ENCODE measurements around the gene TENM4.

TENM4 gene

DNA sequence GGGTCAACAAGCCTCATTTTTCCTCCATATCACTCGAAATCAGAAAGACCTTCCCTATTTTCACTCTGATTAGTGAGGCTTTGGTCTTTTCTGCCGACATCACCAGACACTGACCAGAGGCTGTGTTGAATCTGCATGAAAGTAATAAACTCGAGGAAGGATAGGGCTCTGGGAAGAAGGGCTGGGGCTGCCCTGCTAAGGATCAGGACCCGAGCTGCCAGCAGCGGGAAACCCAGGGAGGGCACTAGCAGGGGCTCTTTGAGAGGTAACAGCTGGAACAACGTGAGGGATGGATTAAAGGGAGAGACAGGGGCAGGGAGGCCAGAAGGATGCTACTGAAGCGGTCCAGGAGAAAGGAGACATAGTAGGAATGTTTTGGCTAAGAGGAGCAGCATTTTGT is 488.7 kb downstream of the TENM4 start:
- no peak for DNase-seq

DNA sequence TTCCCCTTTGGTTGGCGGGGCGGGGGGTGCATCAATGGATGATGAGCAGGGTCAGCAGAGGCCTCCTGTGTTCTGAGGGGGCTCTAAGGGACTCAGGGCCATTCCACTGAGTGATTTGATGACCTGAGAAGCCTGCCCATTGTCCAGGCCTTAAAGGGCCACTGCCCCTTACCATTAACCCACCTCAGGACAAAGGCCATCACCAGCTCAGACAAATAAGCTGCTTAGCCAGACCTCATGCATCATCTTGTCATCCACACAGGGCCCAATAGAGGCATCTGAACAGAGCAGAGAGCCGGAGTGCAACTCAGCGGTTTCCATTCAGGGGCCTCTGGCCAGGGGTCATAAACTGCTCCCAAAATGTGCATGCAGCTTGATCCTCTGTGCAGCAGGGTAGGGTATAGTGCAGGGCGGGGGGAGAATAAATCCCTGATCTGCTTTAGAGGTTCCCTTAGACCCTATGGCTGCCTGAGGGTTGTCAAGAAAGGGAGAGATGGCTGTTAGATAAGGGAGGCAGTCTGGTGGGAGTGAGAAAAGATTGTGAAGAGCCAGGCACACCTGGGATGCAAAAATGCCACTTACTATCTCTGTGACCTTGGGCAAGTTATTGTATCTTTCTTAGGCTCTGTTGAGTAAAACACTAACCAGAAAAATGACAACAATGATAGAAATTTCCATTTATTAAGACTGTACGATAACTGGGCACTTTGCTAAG is 490.7 kb downstream of the TENM4 start:
- no peak for DNase-seq

DNA sequence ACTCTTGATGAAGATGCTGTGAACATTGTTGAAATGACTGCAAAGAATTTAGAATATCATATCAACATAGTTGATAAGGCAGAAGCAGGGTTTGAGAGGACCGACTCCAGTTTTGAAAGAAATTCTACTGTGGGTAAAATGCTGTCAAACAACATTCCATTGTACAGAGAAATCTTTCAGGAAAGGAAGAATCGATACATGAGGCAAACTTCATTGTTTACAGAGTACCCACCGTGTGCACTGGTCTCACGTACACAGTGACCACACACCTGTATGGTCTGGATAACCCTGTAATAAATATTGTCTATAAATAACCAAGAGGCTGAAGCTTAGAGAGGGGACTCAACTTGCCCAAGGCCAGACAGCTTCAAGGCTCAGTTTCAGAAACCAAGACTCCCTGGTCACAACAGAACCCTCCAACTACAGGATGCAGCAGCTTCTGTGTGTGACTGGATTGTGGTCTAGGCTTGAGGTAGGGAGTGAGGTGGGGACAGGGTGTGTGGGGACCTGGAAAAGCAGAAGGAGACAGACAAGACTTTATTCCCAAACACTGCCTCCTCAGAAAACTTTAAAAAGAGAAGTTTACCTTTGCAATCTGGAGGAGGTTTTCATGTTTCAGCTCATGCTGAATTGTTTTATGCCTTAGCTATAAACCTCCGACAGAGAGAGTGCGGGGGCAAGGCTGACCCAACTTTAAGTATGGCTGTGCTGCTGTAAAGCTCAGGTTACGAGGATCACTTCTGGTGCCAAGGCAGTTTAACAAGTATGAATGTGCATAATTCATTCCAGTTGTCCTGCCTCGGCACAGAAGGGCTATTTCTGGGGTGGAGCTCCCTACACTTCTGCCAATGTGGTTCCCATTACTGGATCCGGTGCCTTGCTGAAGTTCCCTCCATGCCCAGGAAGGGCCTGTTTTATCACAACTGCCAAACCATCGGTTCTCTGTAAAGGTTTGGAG is 493.6 kb downstream of the TENM4 start:
- no peak for DNase-seq

DNA sequence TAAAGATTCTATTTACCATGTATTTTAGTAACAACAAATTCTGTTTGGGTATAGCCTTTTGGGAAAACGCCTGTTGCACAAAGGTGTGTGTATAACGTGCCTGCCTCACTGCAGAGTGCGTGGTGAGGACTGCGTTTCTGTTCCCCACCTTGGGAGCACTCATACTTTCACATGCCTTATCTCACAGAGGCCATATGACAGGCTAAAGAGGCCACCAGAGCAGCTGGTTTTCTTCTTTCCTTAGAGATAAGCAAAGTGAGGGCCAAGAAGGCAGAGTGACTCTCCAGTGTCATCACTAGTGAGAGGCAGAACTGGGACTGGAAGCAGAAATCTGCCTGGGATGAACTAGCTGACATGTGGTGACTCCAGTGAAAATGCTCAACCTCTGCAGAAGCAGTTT is 497.0 kb downstream of the TENM4 start:
- no peak for DNase-seq

DNA sequence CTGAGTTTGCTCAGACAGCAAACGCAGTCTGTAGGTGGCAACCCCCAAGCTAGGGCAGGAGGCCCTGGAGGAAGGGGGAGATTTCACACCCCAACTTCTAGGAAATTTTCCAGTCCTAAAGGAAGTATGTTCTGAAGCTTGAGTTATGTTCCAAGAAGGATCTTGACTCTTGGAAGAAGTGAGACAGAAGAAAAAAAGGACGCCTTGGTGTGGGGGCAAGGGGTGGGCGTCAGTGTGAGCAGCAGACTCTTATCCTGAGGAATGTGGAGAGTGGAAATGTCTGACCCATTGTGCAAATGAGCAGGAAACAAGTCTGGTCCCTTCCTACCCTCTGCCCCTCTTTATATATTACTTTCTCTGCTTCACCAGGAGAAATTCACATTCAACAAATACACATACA is 497.7 kb downstream of the TENM4 start:
- no peak for DNase-seq

DNA sequence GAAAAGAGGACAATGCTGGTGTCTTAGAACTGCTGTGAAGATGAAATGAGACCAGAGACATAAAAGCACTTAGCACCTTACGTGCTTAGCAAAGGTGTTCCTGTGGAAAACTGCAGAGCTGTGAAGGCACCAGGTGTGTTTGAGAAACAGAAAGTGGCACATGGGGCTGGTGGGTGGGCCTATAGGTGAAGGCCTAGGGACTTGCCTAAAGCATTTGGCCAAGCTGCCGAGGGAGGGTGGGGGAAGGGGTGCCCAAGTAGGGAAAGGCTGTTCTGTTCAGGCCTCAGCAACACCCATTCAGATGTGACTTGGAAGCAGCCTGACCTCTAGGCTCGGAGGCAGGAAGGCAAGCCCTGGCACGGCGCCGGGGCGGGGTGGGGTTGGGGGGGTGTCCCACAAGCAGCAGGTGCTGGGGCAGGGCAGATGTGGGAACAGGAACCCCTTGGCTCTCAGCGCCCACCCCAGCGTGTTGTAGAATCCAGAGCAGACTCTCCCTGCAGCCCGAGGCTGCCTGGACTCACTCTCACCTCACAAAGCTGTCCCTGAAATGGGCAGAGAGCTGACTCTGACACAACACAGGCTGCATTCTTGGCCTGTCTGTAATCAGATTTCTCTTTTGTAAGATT is 499.5 kb downstream of the TENM4 start:
- no peak for DNase-seq

DNA sequence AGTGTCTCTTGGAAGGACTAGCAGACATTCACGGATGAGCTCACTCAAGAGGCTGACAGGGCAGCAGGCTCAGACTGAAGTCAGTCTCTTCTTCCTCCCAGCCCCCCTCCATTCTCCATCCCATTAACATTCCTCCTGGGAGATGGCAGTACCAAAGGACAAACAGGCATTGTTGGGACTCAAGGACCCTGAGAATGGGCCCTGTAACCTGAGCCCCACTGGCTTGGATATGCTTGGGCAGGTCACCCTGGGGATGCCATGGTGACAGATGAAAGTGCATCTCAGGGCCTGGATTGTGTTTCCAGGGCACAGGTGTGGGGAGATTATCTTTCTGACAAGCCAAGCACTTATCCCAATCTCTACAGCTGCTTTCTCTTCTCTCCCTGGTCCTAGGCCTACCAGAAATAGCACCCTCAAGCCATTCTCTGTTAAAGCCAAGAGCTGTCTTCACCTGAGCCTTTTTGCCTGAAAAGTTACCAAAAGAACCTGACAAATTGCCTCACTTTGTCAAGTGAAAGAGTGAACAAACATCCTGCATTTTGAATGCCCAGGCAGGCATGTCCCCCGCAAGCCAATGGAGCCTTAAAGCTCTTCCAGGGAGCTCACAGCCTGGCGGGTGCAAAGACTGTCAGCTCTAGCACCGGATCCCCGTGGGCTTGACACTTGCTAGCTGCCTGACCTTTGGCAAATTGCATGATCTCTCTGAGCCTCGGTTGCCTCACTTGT is 500.2 kb downstream of the TENM4 start:
- no peak for DNase-seq

DNA sequence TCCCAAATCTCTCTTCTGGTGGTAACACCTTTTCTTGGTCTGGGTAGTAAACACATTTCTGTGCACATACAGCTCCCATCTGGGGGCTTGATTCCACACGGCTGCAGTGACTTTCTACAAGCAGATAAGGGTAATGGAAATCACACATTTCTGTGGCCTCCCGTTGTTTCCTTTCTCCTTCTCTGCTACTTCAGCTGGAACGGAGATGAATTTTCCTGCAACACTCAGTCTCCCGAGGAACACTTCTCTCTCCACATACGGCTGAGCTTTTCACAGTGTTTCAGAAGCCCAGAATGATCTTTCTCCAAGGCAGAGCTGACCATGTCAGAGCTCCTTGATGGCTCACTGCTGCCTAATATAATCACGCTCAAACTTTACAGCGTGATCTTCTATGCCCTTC is 501.9 kb downstream of the TENM4 start:
- DNase-seq = no peak

DNA sequence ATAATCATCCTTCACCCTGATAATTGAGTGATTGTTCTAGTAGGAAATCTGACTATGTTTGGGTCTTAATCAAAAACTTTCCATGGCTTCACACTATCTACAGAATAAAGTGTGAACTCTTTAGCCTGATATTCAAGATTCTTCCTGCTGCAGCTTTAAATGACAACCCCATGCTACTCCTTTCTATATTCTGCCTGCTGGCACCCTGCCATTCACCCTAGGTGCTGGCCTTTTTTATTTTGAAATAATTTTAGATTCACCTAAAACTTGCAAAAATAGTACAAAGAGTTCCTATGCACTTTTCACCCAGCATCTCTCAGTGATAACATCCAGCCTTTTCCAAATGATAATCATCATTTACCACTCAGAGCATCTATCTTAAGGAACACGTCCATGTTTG is 502.8 kb downstream of the TENM4 start:
- no peak for DNase-seq

DNA sequence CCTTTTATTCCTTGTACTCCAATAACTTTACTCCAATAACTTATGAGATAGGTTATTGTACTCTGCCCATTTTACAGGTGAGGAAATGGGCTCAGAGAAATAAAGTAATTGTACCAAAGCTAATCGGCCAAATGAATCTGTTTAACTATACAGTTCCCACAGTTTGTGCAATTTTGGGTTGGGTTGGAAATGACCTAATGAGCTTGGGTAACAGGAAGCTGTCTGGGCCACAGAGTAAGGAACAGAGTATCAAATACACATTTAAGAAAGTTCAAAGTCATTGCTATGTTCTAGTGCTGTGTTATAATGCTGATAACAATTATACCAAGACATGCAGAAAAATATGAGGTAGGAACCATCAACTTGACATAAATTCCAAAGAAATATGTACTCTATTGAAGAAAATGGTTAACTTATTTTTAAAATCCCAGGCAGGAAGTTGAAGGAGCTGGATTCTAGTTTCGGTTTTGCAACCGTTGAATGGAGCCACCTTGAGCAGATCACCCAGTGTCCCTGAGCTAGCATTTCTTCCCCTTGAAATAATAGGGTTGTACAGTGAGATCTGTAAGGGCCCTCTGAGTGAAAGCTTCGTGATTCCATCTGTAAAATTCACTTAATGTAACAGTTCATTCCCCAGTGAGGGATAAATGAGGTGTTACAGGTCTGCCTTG is 505.3 kb downstream of the TENM4 start:
- DNase-seq = no peak

DNA sequence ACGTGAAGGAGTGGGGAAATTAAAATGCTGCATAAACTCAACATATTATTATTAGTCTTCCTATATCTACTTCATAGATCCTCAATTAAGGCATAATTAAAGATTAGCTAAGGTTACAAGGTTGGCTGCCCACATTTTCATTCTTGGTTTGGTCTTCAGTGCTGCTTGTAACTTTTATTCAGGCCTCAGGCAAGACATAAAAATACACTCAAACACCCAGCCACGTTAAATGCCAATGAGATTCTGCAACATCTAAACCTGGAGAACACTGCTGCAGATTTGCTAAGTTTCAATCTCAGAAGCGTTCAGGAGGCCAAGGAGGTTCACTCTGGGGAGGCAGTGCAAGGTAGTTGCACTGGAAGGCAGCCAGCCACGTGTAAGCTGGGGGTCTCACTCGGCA is 507.5 kb downstream of the TENM4 start:
- DNase-seq = no peak

DNA sequence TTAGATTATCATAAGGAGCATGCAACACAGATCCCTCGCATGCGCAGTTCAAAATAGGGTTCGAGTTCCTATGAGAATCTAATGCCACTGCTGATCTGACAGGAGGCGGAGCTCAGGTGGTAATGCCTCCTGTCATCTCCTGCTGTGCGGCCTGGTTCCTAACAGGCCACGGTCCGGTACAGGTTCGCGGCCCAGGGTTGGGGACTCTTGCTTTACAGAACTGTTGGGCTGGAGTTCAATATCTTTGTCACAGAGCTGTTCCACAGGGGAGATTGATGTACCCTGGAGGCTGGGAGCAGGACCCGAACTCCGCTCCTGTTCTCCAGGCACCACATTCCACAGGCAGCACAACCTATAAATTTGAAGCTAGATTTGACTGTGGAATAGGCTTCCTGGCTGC is 508.1 kb downstream of the TENM4 start:
- no peak for DNase-seq

DNA sequence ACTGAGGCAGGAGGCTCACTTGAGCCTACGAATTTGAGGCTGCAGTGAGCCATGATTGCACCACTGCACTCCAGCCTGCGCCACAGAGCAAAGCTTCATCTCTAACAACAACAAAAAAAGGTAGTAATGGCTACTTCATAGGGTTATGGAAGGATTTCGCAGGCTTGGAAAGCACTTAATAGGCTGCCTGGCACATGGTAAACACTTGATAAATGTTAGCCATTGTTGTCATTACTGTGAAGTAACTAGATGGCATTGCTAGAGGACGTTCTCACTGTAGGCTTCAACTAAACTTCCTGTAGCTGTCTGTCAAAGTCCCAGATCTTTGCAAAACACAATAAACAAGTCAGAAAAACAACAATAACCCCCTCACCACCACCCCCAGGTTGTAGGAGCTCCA is 508.9 kb downstream of the TENM4 start:
- no peak for DNase-seq

DNA sequence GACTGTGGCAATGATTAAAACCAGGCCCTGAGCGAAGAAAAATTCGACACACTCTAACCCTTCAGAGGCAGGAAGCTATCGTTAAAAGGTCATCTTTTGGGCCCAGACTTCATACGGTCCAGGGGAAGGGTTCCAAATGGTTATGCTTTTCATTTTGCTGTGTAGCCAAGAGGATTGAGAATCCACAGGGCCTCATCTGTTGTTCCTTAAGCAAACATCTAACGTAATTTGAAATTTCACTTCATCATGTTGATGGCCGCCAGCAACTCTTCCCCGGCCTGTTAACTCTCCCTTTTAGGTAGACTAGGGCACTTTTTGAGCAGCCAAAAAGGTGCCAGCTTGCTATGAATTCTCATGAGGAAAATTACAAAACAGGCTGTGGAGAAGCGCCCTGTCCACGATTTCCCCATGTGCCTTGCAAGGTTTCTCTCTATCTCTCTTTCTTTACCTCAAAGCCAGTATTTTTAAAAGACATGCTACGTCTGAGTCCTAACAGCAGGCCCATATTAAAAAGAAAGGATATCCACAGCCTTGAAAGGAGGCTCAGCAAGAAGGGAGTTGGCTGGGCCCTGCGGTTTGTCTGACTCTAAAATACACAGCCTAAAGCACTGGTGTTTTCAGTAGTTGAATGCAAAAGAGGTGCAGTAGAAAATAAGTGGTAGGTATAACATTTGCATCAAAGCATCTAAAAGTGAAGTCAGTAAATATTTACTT is 509.9 kb downstream of the TENM4 start:
- no peak for DNase-seq

DNA sequence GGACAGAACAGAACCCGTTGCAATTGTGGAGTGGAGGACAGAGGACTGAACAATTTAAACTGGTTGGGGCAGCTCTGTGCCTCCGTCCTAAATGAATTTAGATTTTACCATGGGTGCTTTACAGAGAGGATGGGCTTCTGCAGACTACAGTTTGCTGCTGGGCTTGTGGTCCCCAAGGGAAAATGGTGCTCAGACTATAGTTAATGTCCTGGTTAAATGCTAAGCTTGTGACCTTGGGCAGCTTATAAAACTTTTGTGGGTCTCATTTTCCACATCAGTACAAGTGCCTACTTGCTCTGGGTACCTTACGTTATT is 511.0 kb downstream of the TENM4 start:
- no peak for DNase-seq

DNA sequence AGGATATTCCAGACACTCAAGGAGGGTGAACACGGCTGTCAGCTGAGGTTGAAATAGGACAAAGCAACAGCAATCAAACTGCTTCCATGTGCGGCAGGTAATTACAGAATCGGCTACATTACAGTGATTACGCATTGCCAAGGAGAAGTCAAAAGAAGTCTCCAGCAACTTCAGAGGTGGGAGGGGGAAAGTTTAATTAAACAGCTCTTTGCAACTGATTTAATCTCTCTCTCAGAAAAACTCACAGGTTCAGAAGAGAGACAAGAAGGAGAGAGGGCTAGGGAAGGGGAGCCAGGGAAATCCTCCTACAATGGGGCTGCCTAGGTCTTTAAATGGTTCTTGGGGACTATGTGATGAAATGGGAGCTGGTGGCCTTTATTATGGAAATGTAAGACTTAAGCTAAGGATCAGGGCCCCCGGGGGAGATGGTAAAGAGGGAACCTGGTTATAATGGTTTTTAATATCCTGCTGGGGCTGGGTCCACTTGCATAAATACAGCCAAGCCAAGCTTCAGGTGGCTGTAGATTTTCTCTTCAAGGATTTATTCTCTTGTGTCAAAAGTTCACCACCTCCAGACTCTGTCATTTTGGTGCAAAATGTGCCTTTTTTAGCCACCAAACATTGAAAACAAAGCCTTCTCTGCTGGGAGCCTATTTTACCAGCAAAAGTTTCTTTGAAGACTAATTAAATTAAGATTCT is 511.5 kb downstream of the TENM4 start:
- no peak for DNase-seq

DNA sequence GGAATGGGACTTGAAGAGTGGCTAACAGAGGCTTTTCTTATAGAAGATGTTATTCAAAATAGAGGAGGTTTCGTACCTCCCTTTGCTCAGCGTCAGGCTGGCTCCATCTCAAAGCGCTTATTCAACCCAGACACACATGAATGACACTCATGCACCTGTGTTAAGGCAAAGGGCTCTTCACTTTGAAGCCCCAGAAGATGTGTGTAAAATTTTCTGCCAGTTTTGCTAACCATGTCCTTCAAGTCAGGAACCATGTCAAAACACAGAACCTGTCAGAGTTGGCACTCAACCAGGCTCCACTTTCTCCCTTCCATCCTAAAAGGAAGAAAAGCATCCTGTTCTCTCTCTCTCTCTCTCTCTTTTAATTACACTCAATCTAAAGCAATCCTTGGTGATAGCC is 513.3 kb downstream of the TENM4 start:
- DNase-seq = no peak

DNA sequence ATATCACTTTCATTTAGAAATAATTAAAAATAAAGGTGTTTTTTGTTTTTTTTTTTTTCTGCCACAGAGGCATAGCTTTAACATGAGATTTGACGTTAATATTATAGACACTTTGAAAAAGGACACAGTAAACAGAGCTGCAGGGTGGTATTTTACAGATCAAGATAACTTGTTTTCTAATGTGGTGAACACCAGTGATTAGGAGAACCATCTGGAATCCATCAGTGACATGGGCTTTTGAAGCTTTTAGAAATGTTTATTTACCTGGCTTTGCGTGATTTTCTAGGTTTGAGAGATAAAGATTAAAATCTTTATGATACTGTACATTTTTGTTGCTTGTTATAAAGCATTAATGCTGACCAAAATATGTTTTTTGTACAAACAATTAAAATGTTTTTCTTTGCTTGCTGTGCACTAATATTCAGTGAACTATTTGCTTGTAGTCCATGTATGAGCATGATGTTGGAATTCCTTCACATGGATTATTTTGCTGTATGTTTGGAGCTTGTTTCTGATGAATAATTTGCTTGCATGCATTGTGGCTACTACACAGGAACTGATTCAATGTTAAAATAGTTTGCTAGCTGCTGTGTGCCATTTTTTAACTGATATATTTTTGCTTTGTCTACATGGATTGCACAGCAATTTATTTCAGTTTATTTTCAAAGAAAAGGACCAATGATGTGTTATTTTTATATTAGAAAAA is 514.0 kb downstream of the TENM4 start:
- no peak for DNase-seq

DNA sequence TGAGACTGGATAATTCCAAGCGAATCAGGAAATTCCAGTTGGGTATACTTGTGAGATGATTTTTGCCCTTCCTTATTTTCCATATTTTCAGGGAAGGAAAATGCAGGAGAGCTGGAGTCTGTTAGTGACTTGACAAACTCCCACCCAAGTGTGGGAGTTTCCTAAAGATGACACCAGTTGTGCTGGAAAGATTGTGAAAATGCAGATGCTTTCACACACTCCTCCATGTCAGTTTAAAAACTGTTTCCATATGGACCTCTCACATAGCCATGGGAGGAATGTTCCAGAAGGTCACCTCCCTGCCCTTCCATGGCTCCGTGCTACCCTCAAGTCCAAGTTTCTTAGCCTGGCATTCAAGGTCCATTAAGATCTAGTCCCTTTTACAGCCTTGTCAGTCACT is 515.4 kb downstream of the TENM4 start:
- no peak for DNase-seq

DNA sequence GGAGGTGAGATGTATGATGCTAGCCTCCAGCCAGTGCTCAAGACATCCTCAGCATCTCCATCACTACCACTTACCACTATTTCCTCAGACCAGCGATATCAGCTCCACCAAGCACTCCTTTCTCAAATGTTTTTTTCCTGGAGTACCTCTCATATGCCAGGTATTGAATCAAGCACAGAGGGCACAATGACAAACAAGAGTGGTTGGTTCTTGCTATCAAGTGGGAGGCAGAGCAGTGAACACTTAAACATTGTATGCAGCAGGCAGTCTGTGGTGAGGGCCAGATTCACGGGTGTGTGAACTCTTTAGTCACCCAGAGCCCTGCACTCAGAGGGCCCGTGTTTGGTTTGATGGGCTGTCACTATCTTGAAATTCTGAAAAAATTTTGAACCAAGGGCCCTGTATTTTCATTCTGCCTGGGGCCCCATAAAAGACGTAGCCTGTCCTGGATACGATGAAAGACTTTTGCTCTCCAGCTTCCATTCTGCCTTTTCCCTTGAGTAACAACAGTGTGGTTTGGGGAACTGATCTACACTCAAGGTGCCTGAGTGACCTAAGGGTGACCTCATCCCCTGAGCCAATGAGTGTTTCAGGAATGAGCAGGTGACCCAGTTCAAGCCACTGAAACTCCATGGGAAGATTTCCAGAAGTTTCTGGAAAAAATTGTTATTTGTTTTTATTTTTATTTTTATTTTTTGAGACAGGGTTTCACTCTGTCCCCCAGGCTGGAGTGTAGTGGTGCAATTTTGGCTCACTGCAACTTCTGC is 517.8 kb downstream of the TENM4 start:
- no peak for DNase-seq
